Right atrium auricular region (tissue), 2 donors: ENCODE measurements around the gene SH3BP5L. TPM values are rescaled to one million over a fixed set of nuclear protein-coding genes. Genes with fewer than 3 reads are reported as not detected.

Source experiments
- DNase-seq: peaks from one replicate; pipeline ENCODE4 v3.0.0-alpha.2; 2019; ENCODE audit warnings: low spot score
- H3K27ac ChIP-seq, 2 donors: fragments of 200-600 bp; sonication (generic); 1 replicate in 1 of 2; 2 replicates in 1 of 2; pipeline ENCODE4 v1.5.1; 2016 to 2019
- H3K27me3 ChIP-seq, 2 donors: fragments of 200-600 bp; sonication (generic); one replicate each; pipeline versions ENCODE4 v1.5.1 to v1.6.0; 2017 to 2019
- H3K36me3 ChIP-seq: fragments of 200-600 bp; sonication (generic); one replicate; pipeline ENCODE4 v1.5.1; 2016
- H3K4me1 ChIP-seq, 2 donors: fragments of 200-600 bp; sonication (generic); one replicate each; pipeline versions ENCODE4 v1.5.1 to v1.6.0; 2017 to 2019
- H3K4me3 ChIP-seq, 2 donors: fragments of 200-600 bp; sonication (generic); 1 replicate in 1 of 2; 2 replicates in 1 of 2; pipeline ENCODE4 v1.5.1; 2017 to 2019; ENCODE audit warnings: mild to moderate bottlenecking in 1 of 2, moderate library complexity in 1 of 2
- H3K9me3 ChIP-seq, 2 donors: fragments of 200-600 bp; sonication (generic); one replicate each; pipeline ENCODE4 v1.5.1; 2019
- CTCF ChIP-seq, 2 donors: fragments of 200-600 bp; sonication (generic); IDR thresholded peaks; one replicate each; pipeline ENCODE4 v1.5.1; 2019; ENCODE audit warnings: antibody characterized with exemption in 2 of 2
- total RNA-seq, 2 donors: library from RNA; depleted of rRNA; stranded (reverse); fragments of >200 nt; gene quantifications; one replicate each; pipeline ENCODE4 v1.1.0, GENCODE V29; 2016

SH3BP5L gene
- total RNA-seq: 10 to 100 TPM; 13.6 to 18.5 TPM

DNA sequence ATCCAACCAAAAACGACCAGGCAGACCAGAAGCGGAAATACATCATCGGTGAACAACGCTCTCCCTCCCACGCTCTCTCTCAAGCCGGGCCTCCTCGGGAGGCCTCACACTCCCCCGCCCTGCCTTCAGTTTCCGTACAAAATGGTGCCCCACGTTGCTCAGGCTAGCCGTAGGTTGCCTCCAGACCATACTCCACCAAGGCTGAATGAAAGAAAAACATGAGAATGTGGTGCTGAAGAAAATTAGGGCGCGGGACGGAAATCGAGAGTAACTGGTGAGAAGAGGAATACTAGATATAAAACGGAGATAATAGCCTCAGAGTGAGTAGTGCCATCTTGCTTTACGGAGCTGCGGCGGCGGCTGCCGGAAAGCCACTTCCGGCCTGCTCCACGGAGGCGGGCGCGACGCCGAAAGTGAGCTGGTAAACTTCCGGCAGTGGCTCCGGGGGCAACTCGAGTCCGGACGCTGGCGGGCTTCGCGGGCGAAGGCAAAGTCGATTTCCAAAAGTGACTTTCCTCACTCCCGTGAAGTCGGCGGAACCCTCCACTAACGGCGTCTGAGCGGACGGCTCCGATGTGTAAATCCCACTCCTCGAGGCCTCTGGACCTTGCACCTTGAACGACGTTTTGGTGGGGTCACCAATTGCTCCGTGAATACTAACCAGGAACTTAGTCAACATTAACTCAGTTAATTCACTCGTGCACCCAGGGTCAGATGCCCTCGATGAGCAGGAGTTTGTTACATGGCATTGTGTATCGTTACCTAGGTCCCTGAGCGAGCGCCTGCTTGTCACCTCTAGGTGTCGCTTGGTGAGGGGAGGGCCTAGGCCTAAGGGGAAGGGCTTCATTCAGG, at the start of gene SH3BP5L:
Gene SH3BP5L (minus strand): TSS at position 7 of the 852 bp plus-strand sequence. CDS start 980 bp downstream, outside the sequence.
- Histone ChIP-seq H3K36me3 (peaks cover 10% of the 10 kb centered on the region), H3K9me3 (no peaks in the 10 kb centered on the region), H3K4me1 (peaks cover 0 to 51% of the 10 kb centered on the region in 2 donors), H3K27ac (peak within 1 kb of the TSS; percentile 97 to 99), H3K27me3 (no peaks in the 10 kb centered on the region), H3K4me3 (peak within 1 kb of the TSS; percentile 75 to 92)
- DNase-seq: peak; percentile 94
- TF ChIP-seq CTCF (IDR thresholded peaks at IDR 0.05): peak; percentile 40 to 75

GRCh38 chr1:248873993-248874533, 48.3 kb upstream of the SH3BP5L start:
- no peak for TF ChIP-seq CTCF (IDR thresholded peaks at IDR 0.05)
- H3K4me3 ChIP-seq: peak overlapping the region; percentile 64 to 66
- no peaks in the 10 kb centered on the region for H3K27me3 ChIP-seq
- H3K9me3 ChIP-seq: no peaks in the 10 kb centered on the region
- H3K27ac ChIP-seq: peak overlapping the region; percentile 98
- H3K4me1 ChIP-seq: peaks cover 0 to 8% of the 10 kb centered on the region in 2 donors
- no peaks in the 10 kb centered on the region for H3K36me3 ChIP-seq
- peak; percentile 89 for DNase-seq

DNA sequence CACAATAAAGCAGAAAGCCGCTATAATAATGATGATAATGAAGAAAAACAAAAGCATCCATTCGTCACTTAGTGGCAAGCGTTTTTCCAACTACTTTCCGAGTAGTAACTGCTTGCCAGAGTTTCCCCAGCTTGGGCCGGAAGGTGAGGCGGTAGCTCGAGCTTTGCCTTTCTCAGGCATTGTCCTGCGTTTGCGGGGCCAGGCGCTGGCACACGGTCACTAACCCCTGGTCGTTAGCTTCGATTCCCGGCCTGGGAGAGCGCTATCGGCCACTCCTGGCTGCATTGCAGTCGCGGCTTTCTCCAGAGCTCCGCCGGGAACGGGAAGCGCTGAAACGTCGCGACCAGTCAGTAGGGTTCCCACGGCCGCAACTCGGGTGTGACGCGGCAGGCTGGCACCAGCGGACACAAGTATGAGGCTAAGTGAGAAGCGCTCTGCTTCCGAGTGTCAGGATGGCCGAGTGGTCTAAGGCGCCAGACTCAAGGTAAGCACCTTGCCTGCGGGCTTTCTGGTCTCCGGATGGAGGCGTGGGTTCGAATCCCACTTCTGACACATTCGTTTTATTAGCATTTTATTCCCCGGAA, 47.8 kb upstream of the SH3BP5L start:
- H3K9me3 ChIP-seq: no peaks in the 10 kb centered on the region
- peak overlapping the region; percentile 64 to 66 for H3K4me3 ChIP-seq
- peak; percentile 98 for DNase-seq
- peaks cover 0 to 8% of the 10 kb centered on the region in 2 donors for H3K4me1 ChIP-seq
- H3K27me3 ChIP-seq: no peaks in the 10 kb centered on the region
- no peaks in the 10 kb centered on the region for H3K36me3 ChIP-seq
- no peak for TF ChIP-seq CTCF (IDR thresholded peaks at IDR 0.05)
- peak overlapping the region; percentile 98 for H3K27ac ChIP-seq

GRCh38 chr1:248872752-248873408, 47.2 kb upstream of the SH3BP5L start:
- peak overlapping the region; percentile 64 to 66 for H3K4me3 ChIP-seq
- H3K36me3 ChIP-seq: no peaks in the 10 kb centered on the region
- H3K27ac ChIP-seq: peak overlapping the region; percentile 98
- H3K27me3 ChIP-seq: no peaks in the 10 kb centered on the region
- H3K9me3 ChIP-seq: no peaks in the 10 kb centered on the region
- H3K4me1 ChIP-seq: peaks cover 0 to 8% of the 10 kb centered on the region in 2 donors
- no peak for TF ChIP-seq CTCF (IDR thresholded peaks at IDR 0.05)
- DNase-seq: peak; percentile 67

DNA sequence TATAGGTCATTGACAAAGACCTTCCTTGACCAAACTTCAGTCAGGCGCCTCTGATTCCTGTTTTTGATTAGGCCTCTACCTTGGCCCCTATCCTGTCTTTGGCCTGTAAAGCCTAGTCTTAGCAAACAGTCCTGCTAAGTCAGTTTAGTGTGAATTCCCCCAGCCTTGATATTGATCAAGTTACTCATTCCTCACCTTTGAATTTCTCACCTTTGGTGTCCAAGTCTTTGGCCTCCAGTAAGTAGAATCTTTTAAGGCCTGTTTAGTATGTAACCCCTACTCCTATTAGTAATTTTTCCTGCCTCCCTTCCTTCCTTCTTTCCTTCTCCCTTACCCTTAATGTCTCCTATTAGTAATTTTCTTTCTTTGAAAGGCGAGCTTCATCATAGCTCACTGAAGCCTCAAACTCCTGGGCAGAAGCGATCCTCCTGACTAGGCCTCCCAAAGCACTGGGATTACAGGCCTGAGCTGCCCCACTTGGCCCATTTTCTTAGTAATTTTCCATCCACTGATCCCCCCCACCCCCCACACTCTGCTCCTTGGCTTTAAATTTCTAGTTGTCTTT, 46.2 kb upstream of the SH3BP5L start:
- DNase-seq: no peak
- H3K27ac ChIP-seq: peak overlapping the region; percentile 98
- H3K4me3 ChIP-seq: no peak overlapping the region

More for the DNA sequence above, 46.2 kb upstream of the SH3BP5L start:
- TF ChIP-seq CTCF (IDR thresholded peaks at IDR 0.05): no peak
- no peaks in the 10 kb centered on the region for H3K9me3 ChIP-seq
- no peaks in the 10 kb centered on the region for H3K36me3 ChIP-seq
- H3K27me3 ChIP-seq: no peaks in the 10 kb centered on the region
- H3K4me1 ChIP-seq: peaks cover 0 to 8% of the 10 kb centered on the region in 2 donors
